ENCODE data around the gene ADAMTS2. TPM values are rescaled to one million over a fixed set of nuclear protein-coding genes. Genes with fewer than 3 reads are reported as not detected.

ADAMTS2 gene
- total and polyA plus RNA-seq, 2 experiments from 2014 or later: 1.6 to 8.1 TPM

GRCh38 chr5:179288101-179288808 is 57.0 kb downstream of the ADAMTS2 start:
- DNase-seq (ENCODE audit: low spot score) (no peak), ATAC-seq (no peak)
- no peaks in the 10 kb centered on the region for H4K20me1 ChIP-seq (replicated peaks; ENCODE audit: insufficient read depth)
- no peak overlapping the region for H3K4me3 Mint-ChIP-seq
- H2AFZ ChIP-seq: no peak overlapping the region
- no peaks in the 10 kb centered on the region for H3K9me2 ChIP-seq (ENCODE audit: insufficient read depth)
- no peaks in the 10 kb centered on the region for H3K9me3 Mint-ChIP-seq
- no peaks in the 10 kb centered on the region for H3K36me3 ChIP-seq (ENCODE audit: insufficient read depth)
- H3K4me2 ChIP-seq: no peak overlapping the region
- H3K27ac Mint-ChIP-seq: no peak overlapping the region
- no peaks in the 10 kb centered on the region for H3K4me1 Mint-ChIP-seq
- no peak overlapping the region for H3K4me3 ChIP-seq
- no peak overlapping the region for H3K27ac ChIP-seq (ENCODE audit: low read depth)
- H3K27me3 ChIP-seq (ENCODE audit: insufficient read depth): no peaks in the 10 kb centered on the region
- H3K79me2 ChIP-seq (replicated peaks; ENCODE audit: insufficient read depth): no peaks in the 10 kb centered on the region
- H3K36me3 Mint-ChIP-seq (ENCODE audit: low read depth): no peaks in the 10 kb centered on the region
- H3K4me1 ChIP-seq (ENCODE audit: insufficient read depth): no peaks in the 10 kb centered on the region
- H3K27me3 Mint-ChIP-seq (ENCODE audit: insufficient read depth, low read depth, poor library complexity): peaks cover 4% of the 10 kb centered on the region
- H3F3A ChIP-seq (replicated peaks; ENCODE audit: low read depth): no peaks in the 10 kb centered on the region
- TF ChIP-seq EZH2 (IDR thresholded peaks at IDR 0.05; ENCODE audit: low read depth, unreplicated experiment) (no peak), ZNF462 (CRISPR knock-in tag; IDR thresholded peaks at IDR 0.05) (no peak), ETS1 (IDR thresholded peaks at IDR 0.05) (no peak), POLR2AphosphoS5 (IDR thresholded peaks at IDR 0.05; ENCODE audit: low read depth) (no peak), NANOG (IDR thresholded peaks at IDR 0.05; ENCODE audit: borderline replicate concordance) (no peak), CREB1 (CRISPR knock-in tag; IDR thresholded peaks at IDR 0.05; ENCODE audit: low read depth) (no peak), JUNB (IDR thresholded peaks at IDR 0.05; ENCODE audit: unreplicated experiment) (no peak), EZH2phosphoT487 (IDR thresholded peaks at IDR 0.05; ENCODE audit: unreplicated experiment) (no peak), ZNF114 (CRISPR knock-in tag; IDR thresholded peaks at IDR 0.05) (no peak), STAT1 (IDR thresholded peaks at IDR 0.05; ENCODE audit: unreplicated experiment) (no peak), ZNF331 (CRISPR knock-in tag; IDR thresholded peaks at IDR 0.05; ENCODE audit: low read depth) (no peak)
- TF ChIP-seq, protein P1, sequence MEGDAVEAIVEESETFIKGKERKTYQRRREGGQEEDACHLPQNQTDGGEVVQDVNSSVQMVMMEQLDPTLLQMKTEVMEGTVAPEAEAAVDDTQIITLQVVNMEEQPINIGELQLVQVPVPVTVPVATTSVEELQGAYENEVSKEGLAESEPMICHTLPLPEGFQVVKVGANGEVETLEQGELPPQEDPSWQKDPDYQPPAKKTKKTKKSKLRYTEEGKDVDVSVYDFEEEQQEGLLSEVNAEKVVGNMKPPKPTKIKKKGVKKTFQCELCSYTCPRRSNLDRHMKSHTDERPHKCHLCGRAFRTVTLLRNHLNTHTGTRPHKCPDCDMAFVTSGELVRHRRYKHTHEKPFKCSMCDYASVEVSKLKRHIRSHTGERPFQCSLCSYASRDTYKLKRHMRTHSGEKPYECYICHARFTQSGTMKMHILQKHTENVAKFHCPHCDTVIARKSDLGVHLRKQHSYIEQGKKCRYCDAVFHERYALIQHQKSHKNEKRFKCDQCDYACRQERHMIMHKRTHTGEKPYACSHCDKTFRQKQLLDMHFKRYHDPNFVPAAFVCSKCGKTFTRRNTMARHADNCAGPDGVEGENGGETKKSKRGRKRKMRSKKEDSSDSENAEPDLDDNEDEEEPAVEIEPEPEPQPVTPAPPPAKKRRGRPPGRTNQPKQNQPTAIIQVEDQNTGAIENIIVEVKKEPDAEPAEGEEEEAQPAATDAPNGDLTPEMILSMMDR (conservative IDR thresholded peaks at IDR 0.05; ENCODE audit: low read depth in 2 of 2): no peak
- TF ChIP-seq, protein P2, sequence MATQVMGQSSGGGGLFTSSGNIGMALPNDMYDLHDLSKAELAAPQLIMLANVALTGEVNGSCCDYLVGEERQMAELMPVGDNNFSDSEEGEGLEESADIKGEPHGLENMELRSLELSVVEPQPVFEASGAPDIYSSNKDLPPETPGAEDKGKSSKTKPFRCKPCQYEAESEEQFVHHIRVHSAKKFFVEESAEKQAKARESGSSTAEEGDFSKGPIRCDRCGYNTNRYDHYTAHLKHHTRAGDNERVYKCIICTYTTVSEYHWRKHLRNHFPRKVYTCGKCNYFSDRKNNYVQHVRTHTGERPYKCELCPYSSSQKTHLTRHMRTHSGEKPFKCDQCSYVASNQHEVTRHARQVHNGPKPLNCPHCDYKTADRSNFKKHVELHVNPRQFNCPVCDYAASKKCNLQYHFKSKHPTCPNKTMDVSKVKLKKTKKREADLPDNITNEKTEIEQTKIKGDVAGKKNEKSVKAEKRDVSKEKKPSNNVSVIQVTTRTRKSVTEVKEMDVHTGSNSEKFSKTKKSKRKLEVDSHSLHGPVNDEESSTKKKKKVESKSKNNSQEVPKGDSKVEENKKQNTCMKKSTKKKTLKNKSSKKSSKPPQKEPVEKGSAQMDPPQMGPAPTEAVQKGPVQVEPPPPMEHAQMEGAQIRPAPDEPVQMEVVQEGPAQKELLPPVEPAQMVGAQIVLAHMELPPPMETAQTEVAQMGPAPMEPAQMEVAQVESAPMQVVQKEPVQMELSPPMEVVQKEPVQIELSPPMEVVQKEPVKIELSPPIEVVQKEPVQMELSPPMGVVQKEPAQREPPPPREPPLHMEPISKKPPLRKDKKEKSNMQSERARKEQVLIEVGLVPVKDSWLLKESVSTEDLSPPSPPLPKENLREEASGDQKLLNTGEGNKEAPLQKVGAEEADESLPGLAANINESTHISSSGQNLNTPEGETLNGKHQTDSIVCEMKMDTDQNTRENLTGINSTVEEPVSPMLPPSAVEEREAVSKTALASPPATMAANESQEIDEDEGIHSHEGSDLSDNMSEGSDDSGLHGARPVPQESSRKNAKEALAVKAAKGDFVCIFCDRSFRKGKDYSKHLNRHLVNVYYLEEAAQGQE (IDR thresholded peaks at IDR 0.05; ENCODE audit: unreplicated experiment): no peak

Data from GM23338 (cell line).